NOMO-1 treated with DMSO at 0.1 percent for 48 hours (cell line): Measurements from ENCODE around the gene DIAPH2.

Experiments
- DNase-seq: peaks from one replicate; lab custom pipeline; 2025; ENCODE audit not compliant: unreplicated experiment; lab: John Stamatoyannopoulos, UW

The DIAPH2 gene

DNA sequence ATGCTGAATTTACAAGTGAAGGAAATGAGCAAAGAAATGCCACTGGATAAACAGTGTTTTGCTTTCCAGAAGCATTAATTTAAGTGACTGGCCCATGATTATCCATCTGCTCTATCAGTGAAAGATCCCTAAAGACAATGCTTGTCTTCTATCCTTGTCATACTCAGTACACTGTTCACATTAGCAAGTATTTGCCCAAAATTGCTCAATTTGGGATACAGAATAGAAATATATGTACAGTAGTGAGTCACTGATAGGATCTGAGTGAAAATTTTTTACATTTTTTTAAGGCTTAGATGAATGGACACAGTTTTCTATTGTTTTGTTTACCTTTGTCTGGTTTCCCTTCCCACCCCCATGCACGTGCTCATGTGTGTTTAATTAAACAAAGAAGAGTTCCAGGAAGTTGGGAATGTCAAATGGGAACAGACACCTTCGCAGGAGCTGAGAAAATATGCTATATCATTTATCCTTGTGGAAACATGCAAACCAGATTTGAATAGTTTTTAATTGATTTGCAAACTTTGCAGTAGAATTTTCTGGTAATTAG, 855.4 kb downstream of the DIAPH2 start:
- no peak for DNase-seq

GRCh38 chrX:97547877-97548578, 863.4 kb downstream of the DIAPH2 start:
- DNase-seq, result no peak

GRCh38 chrX:97551821-97552220, 867.2 kb downstream of the DIAPH2 start:
- DNase-seq, result no peak

DNA sequence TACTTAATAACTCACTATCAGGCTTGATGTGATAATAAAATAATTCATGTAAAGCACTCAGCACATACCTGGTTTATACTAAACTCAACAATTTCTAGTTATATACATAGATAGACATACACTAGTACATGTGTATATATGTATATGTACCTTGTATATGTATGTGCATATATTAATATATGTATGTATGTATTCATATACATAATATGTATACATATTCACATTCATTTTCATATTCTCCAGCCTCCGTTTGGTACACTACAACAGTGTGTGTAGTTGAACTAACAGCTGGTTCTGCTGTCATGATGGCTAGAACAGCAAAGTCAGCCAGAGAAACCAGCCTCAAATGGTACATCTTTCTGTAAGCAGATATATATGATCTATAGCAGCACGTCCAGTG, 869.2 kb downstream of the DIAPH2 start:
- no peak for DNase-seq

- DNase-seq, result no peak
Observed at GRCh38 chrX:97556359-97556758, 871.7 kb downstream of the DIAPH2 start.

DNA sequence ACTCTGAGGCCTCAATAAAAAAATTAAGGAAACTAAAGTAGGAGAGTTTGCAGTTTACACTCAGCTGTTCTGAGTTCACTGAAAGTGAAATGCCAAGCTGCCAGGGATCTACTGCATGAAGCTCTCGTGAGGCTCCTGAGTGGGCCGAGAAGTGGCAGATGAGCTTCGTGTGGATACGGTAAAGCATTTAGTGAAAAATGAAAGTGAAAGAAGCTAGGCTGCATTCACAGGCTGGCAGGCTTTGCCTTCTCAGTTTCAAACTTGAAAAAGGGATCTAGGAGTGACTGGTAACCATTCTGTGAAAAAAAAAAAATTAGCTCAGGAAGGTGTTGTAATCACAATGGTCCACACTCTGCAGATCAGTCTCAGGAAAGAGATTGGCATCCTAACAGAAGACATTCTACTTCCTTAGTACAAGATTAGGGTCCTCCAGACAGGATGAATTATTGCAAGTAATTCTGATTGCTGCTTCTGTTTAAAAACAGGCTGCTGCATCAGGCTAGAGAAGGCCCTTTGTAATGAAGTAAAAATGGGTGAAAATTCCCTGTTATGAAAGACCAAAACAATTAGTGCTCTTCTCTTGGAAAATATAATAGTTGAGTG, 879.0 kb downstream of the DIAPH2 start:
- DNase-seq, result peak; percentile 90

DNA sequence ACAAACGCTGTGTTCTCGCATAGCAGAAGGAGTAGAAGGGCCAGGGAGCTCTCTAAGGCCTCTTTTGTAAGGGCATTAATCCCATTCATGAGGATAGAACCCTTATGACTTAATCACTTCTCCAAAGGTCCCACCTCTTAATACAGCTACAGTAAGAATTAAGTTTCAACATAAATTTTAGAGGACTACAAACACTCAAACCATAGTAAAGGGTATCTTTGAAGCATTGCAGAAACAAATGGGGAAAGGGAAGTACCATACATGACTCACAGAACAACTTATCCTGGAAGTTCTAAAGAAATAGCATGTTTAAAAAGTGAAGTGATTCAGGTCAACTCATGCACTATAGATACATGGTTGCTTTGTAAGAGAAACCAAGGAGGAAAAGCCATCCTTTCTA, 879.9 kb downstream of the DIAPH2 start:
- DNase-seq, result peak; percentile 56

GRCh38 chrX:97587171-97587570, 902.5 kb downstream of the DIAPH2 start:
- DNase-seq, result no peak

DNA sequence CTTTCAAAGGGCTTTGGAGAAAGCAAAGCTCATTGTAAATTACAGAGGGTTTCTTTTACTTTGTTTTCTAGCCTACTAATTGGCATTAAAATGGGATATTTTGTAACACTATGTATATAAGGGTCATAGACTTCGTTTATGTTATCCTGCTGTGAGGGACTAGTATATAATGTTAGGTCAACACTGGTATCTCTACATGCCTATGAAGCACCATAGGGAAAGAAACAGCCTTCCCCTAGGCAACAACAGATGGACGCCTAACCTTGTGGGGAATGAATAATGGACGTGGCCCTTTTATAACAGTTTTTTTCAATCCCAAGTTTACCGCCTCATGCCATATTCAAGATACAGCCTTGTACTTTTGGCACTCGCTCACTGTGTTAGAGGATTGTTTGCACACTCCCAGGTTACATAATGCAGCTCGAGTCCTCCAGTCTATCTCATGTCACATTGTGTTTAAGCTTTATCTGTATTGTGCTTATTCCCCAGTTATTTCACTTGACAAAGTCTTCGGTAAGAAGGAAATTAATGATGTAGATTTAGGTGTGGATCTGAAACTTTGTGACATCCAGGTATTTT, 910.1 kb downstream of the DIAPH2 start:
- DNase-seq, result no peak

GRCh38 chrX:97597954-97598353, 913.3 kb downstream of the DIAPH2 start:
- DNase-seq, result no peak

- no peak for DNase-seq
Observed at GRCh38 chrX:97602465-97603258, 918.0 kb downstream of the DIAPH2 start.

GRCh38 chrX:97605271-97605670, 920.6 kb downstream of the DIAPH2 start:
- DNase-seq, result no peak

GRCh38 chrX:97609357-97609756, 924.7 kb downstream of the DIAPH2 start:
- no peak for DNase-seq

DNA sequence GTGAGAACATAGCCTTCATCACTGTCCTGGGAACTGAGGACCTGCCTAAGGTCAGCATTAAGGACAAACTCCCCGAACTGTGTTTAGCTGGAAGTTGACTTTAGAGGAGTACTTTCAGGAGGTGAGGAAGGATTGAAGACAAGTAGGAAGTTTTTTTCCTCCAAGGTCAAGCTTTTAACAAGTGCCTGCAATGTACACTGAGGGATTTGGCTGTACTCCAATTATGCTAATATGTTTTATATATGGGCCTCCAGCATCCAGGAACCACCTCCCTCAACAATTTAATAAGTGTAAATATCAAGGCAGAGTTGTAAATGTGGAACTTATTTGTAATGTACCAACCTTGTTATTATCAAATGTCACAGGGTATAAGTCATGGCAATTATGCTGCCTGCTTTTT, 925.3 kb downstream of the DIAPH2 start:
- DNase-seq, result no peak

DNA sequence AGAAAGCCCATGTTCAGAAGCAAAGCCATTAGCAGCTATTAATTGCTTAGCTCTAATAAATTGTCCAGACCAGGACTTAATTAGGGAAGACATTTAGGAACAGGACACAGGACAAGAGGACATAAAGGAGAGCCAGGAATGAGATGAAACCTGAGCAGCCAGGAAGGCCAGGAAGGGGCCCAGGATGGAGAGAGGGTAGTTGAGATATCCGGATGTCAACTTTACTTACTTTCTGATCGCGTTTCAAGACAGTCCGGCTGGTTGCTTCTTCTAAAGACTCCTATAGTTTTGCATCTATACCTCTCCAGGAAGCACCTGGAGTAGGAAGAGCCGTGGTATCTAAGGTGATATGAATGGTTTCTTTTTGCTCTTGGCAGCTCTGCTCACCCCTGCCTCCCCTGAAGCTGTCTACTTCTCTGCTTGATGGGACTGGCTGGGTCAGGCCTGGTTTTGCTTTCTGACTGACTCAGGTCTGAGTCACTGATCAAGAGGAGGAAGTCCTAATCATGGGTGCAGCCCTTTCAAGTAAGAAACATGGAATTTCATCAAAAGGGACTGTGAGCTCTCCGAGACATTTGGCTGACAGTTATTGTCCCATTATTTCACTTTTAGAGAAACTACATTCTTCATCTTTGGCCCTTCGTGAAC, 932.4 kb downstream of the DIAPH2 start:
- peak; percentile 12 for DNase-seq

- no peak for DNase-seq
Observed at GRCh38 chrX:97619499-97619898, 934.9 kb downstream of the DIAPH2 start.

DNA sequence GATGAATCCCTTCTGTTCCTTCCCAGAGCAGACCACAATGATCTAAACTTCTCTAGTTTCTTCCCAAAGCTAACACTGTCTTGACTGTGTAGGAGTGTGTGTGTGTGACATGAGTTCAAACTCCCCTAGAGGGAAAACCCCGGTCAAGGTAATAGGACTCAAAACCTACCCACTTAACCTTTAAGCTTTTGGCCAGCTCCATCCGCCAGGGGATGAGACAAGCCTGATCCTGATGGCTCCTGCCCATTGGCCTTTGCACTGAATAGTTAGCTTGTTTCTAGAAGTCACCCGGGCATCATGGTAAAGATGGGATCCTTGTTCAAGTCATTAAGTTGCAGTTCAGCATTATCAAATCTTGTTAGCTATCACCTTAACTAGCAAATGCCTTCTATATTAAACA, 937.5 kb downstream of the DIAPH2 start:
- DNase-seq, result no peak

- no peak for DNase-seq
Observed at GRCh38 chrX:97628326-97628725, 943.7 kb downstream of the DIAPH2 start.

- no peak for DNase-seq
Observed at GRCh38 chrX:97628807-97629596, 944.4 kb downstream of the DIAPH2 start.

GRCh38 chrX:97629597-97629985, 944.9 kb downstream of the DIAPH2 start:
- no peak for DNase-seq
